HepG2 (cell line): ENCODE results near the gene RTP2. TPM values are rescaled to one million over a fixed set of nuclear protein-coding genes. Genes with fewer than 3 reads are reported as not detected.

Experiments
- ATAC-seq: fragments of 200-7000 bp; cut with Tn5 transposase; 3 replicates; pipeline ENCODE4 v1.9.1; 2020; ENCODE audit warnings: mild to moderate bottlenecking, moderate library complexity
- BruUV-seq: library from RNA; stranded (reverse); fragments of 400-500 nt; replicated peaks from 2 replicates; lab custom pipeline; 2021; lab: Mats Ljungman, UMichigan
- CTCF ChIA-PET: fragments of 300-600 bp; formaldehyde crosslinking; extraction: SDS; loops from one replicate; lab custom pipeline; 2021; ENCODE audit warnings: low total read pairs, inconsistent platforms, low intra/inter-chr PET ratio; lab: Yijun Ruan, JAX
- POLR2A ChIA-PET: fragments of 350-600 bp; sonication (Branson Sonifier 250); formaldehyde crosslinking; loops from one replicate; lab custom pipeline; 2020; ENCODE audit warnings: antibody characterized with exemption, inconsistent platforms; lab: Yijun Ruan, JAX
- DNase-seq: peaks from one replicate; pipeline ENCODE4 v3.0.0-alpha.2; 2015; ENCODE audit warnings: low spot score
- FAIRE-seq: peaks from 3 replicates; lab custom pipeline; 2011; peaks lifted over from hg19 to GRCh38; lab: Jason Lieb, UNC
- H2AFZ ChIP-seq: one replicate; pipeline ENCODE4 v1.6.1; 2011; ENCODE audit warnings: low read length, inconsistent platforms
- H3K27ac ChIP-seq: fragments of 300-600 bp; 3 replicates; pipeline ENCODE4 v1.8.0; 2011; ENCODE audit warnings: mixed run types, mild to moderate bottlenecking, mixed read lengths, low read length, inconsistent platforms; ENCODE audit not compliant: insufficient read depth; ENCODE audit errors: extremely low read length
- H3K27me3 ChIP-seq, 2 experiments: fragments of 200-600 bp in 1 of 2; 2 replicates in 1 of 2; 3 replicates in 1 of 2; pipeline versions ENCODE4 v1.6.0 to v1.8.0; 2011; ENCODE audit warnings: low read length in 2 of 2, mild to moderate bottlenecking in 2 of 2, moderate library complexity in 2 of 2, inconsistent platforms in 1 of 2; ENCODE audit not compliant: insufficient read depth in 2 of 2, control insufficient read depth in 1 of 2
- H3K36me3 ChIP-seq, 2 experiments: fragments of 200-600 bp in 1 of 2; replicated peaks in 1 of 2; 2 replicates in 1 of 2; 3 replicates in 1 of 2; pipeline versions ENCODE4 v1.5.1 to v1.8.0; 2011; ENCODE audit warnings: low read length in 2 of 2, inconsistent platforms in 1 of 2; ENCODE audit not compliant: insufficient read depth in 2 of 2, control insufficient read depth in 1 of 2
- H3K4me1 ChIP-seq: 2 replicates; pipeline ENCODE4 v1.5.1; 2012; ENCODE audit warnings: low read length, inconsistent platforms; ENCODE audit not compliant: insufficient read depth
- H3K4me2 ChIP-seq: 2 replicates; pipeline ENCODE4 v1.6.0; 2011; ENCODE audit warnings: low read depth, low read length, inconsistent platforms
- H3K4me3 ChIP-seq, 3 experiments: fragments of 200-600 bp in 1 of 3; sonication (generic), shearing (Covaris generic) in 1 of 3; replicated peaks in 1 of 3; 2 replicates each; pipeline ENCODE4 v1.5.1; 2011 to 2016; ENCODE audit warnings: low read length in 3 of 3, inconsistent platforms in 2 of 3, low read depth in 2 of 3, mild to moderate bottlenecking in 2 of 3, control low read depth in 1 of 3, mixed read lengths in 1 of 3; ENCODE audit not compliant: insufficient read depth in 1 of 3
- H3K79me2 ChIP-seq: one replicate; pipeline ENCODE4 v1.6.1; 2011; ENCODE audit warnings: low read length, inconsistent platforms; ENCODE audit not compliant: insufficient read depth
- H3K9ac ChIP-seq: 2 replicates; pipeline ENCODE4 v1.6.0; 2011; ENCODE audit warnings: mild to moderate bottlenecking, low read depth, low read length, inconsistent platforms; ENCODE audit not compliant: insufficient read depth
- H3K9me3 ChIP-seq: 2 replicates; pipeline ENCODE4 v1.5.1; 2012; ENCODE audit warnings: mild to moderate bottlenecking, low read length
- H4K20me1 ChIP-seq: 2 replicates; pipeline ENCODE4 v1.6.0; 2011; ENCODE audit warnings: inconsistent platforms, mild to moderate bottlenecking, low read length, moderate library complexity; ENCODE audit not compliant: insufficient read depth
- AKAP8 ChIP-seq: sonication (generic); formaldehyde crosslinking; IDR thresholded peaks from 2 replicates; pipeline ENCODE4 v1.5.1; 2020; ENCODE audit warnings: mild to moderate bottlenecking, missing genetic modification reagents
- ATRX ChIP-seq: sonication (generic); formaldehyde crosslinking; IDR thresholded peaks from 2 replicates; pipeline ENCODE4 v1.4.0; 2020; ENCODE audit warnings: missing genetic modification reagents, borderline replicate concordance
- ESRRA ChIP-seq: sonication (generic); formaldehyde crosslinking; IDR thresholded peaks from 2 replicates; pipeline ENCODE4 v1.5.1; 2020; ENCODE audit warnings: mild to moderate bottlenecking, low read depth, missing genetic modification reagents
- GABPA ChIP-seq, 2 experiments: IDR thresholded peaks; 2 replicates each; pipeline ENCODE4 v1.6.1; 2011 to 2016; ENCODE audit warnings: low read depth in 2 of 2, low read length in 1 of 2, missing biosample characterization in 1 of 2, missing genetic modification characterization in 1 of 2
- HMG20B ChIP-seq: conservative IDR thresholded peaks from 2 replicates; pipeline ENCODE4 v1.6.1; 2016; ENCODE audit warnings: missing genetic modification reagents, missing compliant biosample characterization
- HNRNPUL1 ChIP-seq: fragments of 200-400 bp; formaldehyde crosslinking; IDR thresholded peaks from 2 replicates; pipeline ENCODE4 v1.6.1; 2017; ENCODE audit warnings: low read depth, mild to moderate bottlenecking, low read length, moderate library complexity
- KDM2A ChIP-seq: sonication (generic); formaldehyde crosslinking; IDR thresholded peaks from 2 replicates; pipeline ENCODE4 v1.4.0; 2020; ENCODE audit warnings: low read depth, missing genetic modification reagents, borderline replicate concordance
- NFATC3 ChIP-seq: sonication (generic); formaldehyde crosslinking; IDR thresholded peaks from 2 replicates; pipeline ENCODE4 v1.5.1; 2020; ENCODE audit warnings: mild to moderate bottlenecking, missing genetic modification reagents
- RNF2 ChIP-seq: fragments of 450-650 bp; conservative IDR thresholded peaks from 2 replicates; pipeline ENCODE4 v1.6.1; 2016; ENCODE audit warnings: low read depth
- SALL2 ChIP-seq: sonication (generic); formaldehyde crosslinking; IDR thresholded peaks from 2 replicates; pipeline ENCODE4 v1.8.1; 2023; ENCODE audit warnings: mild to moderate bottlenecking, missing genetic modification reagents, inconsistent platforms
- SPEN ChIP-seq: sonication (generic); formaldehyde crosslinking; IDR thresholded peaks from 2 replicates; pipeline ENCODE4 v1.5.1; 2020; ENCODE audit warnings: low read depth, mild to moderate bottlenecking, missing genetic modification reagents
- ZFAT ChIP-seq: sonication (generic); formaldehyde crosslinking; conservative IDR thresholded peaks from 2 replicates; pipeline ENCODE4 v1.8.1; 2023; ENCODE audit warnings: missing genetic modification reagents, inconsistent platforms
- ZNF546 ChIP-seq: sonication (generic); formaldehyde crosslinking; conservative IDR thresholded peaks from 2 replicates; pipeline ENCODE4 v1.8.1; 2023; ENCODE audit warnings: mild to moderate bottlenecking, missing genetic modification reagents
- ZNF569 ChIP-seq: sonication (generic); formaldehyde crosslinking; IDR thresholded peaks from 2 replicates; pipeline ENCODE4 v1.5.0; 2020; ENCODE audit warnings: mild to moderate bottlenecking, missing genetic modification reagents, moderate library complexity, borderline replicate concordance
- ZNF598 ChIP-seq: sonication (generic); formaldehyde crosslinking; IDR thresholded peaks from 2 replicates; pipeline ENCODE4 v1.5.1; 2020; ENCODE audit warnings: mild to moderate bottlenecking, missing genetic modification reagents, borderline replicate concordance
- WGBS: methylation state at CpG from one replicate; pipeline ENCODE4 v1.1.6; 2017; ENCODE audit warnings: low lambda C conversion rate; 5-methylcytosine and 5-hydroxymethylcytosine counted together
- in situ Hi-C: cut with HindIII; loops from 2 replicates; pipeline ENCODE4 v1.10.0; 2017; ENCODE audit warnings: low pct_unique_long_range_greater_than_20kb; ENCODE audit not compliant: extremely low pct_ligation_motif_present
- intact Hi-C: fragments of 100-400 bp; cut with micrococcal nuclease; formaldehyde crosslinking; loops from one replicate; pipeline ENCODE4 v1.10.0; 2022; ENCODE audit not compliant: unreplicated experiment
- polyA plus RNA-seq, 8 experiments: library from polyadenylated mRNA; depleted of rRNA in 3 of 8; stranded (reverse) in 7 of 8; unstranded in 1 of 8; fragments of >200 nt; fragmentation: Illumina TruSeq in 4 of 8; extraction: Trizol in 4 of 8; gene quantifications; 2 replicates each; pipeline versions ENCODE4 v1.2.1 to v1.2.3, GENCODE V29; 2011 to 2016; ENCODE audit warnings: low read depth in 4 of 8, missing spikeins in 1 of 8, mixed read lengths in 1 of 8; ENCODE audit not compliant: insufficient read depth in 1 of 8
- total RNA-seq, 5 experiments: library from RNA; depleted of rRNA; stranded (reverse); fragments of >200 nt; fragmentation: Illumina TruSeq; extraction: Trizol; gene quantifications; 2 replicates each; pipeline ENCODE4 v1.2.3, GENCODE V29; 2016; ENCODE audit warnings: low read depth in 1 of 5
- TF ChIP-seq, protein P1 (sequence below): sonication (generic); formaldehyde crosslinking; IDR thresholded peaks from 2 replicates; pipeline ENCODE4 v1.5.0; 2020; ENCODE audit warnings: missing genetic modification reagents, mild to moderate bottlenecking, borderline replicate concordance
- TF ChIP-seq, protein P2 (sequence below): IDR thresholded peaks from 2 replicates; pipeline ENCODE4 v1.6.1; 2016; ENCODE audit warnings: low read depth, control low read depth

The RTP2 gene
- total and polyA plus RNA-seq, 2 of the 13 experiments (the other 11 are each of a cell fraction or from before 2014, with no cell fraction given) = not detected

- Histone ChIP-seq H3K4me1 (no peaks in the 10 kb centered on the region), H3K27me3 (no peaks in the 10 kb centered on the region; a peak in 2 of 5 replicates), H3K4me2 (no peak overlapping the region), H3K9ac (no peak overlapping the region), H3K36me3 (no peaks in the 10 kb centered on the region), H3K27ac (no peak overlapping the region), H4K20me1 (no peaks in the 10 kb centered on the region), H3K4me3 (no peak overlapping the region), H3K79me2 (no peaks in the 10 kb centered on the region), H3K9me3 (no peaks in the 10 kb centered on the region), H2AFZ (no peak overlapping the region)
- DNase-seq (no peak), FAIRE-seq (no peak), ATAC-seq (no peak)
- in situ Hi-C loops (no loop called here), intact Hi-C loops (no loop called here)
- BruUV-seq = no TSS peak
- ChIA-PET POLR2A (no interaction called here), CTCF (no interaction called here)
- no peak for TF ChIP-seq RNF2
- TF ChIP-seq, protein P1, sequence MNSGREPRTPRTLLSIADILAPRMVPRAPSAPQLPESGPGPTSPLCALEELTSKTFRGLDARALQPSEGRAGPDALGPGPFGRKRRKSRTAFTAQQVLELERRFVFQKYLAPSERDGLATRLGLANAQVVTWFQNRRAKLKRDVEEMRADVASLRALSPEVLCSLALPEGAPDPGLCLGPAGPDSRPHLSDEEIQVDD = no peak
- no peak for TF ChIP-seq ZFAT (CRISPR knock-in tag)
- no peak for TF ChIP-seq ZNF569 (CRISPR knock-in tag)
- no peak for TF ChIP-seq HNRNPUL1
- TF ChIP-seq ATRX (CRISPR knock-in tag) = no peak
- WGBS = 0% methylated on average over 1 of the region's 3 CpGs
These were observed 29.3 kb downstream of the RTP2 start for GRCh38 chr3:187673012-187673411.

- Histone ChIP-seq H4K20me1 (no peaks in the 10 kb centered on the region), H3K27ac (no peak within 1 kb of the TSS), H3K4me1 (no peaks in the 10 kb centered on the region), H2AFZ (no peak within 1 kb of the TSS), H3K9ac (no peak within 1 kb of the TSS), H3K79me2 (no peaks in the 10 kb centered on the region), H3K27me3 (no peaks in the 10 kb centered on the region; a peak in 2 of 5 replicates), H3K36me3 (no peaks in the 10 kb centered on the region), H3K4me2 (no peak within 1 kb of the TSS), H3K9me3 (no peaks in the 10 kb centered on the region), H3K4me3 (no peak within 1 kb of the TSS)
- ChIA-PET POLR2A (no interaction called here), CTCF (no interaction called here)
- ATAC-seq (peak; percentile 72), DNase-seq (peak; percentile 16), FAIRE-seq (peak; percentile 49)
- in situ Hi-C loops (no loop called here), intact Hi-C loops (no loop called here)
- WGBS = 40% methylated on average over 32 of the region's 46 CpGs
- BruUV-seq = no TSS peak
- 0 out of 2 replicates have a peak, but pooled peaks have one; percentile 58 for TF ChIP-seq ZNF598 (CRISPR knock-in tag)
- peak; percentile 59; the same call in 1 of the 2 replicates for TF ChIP-seq SPEN (CRISPR knock-in tag)
- peak; percentile 78; the same call in 1 of the 2 replicates for TF ChIP-seq ZNF546 (CRISPR knock-in tag)
- peak; percentile 94 for TF ChIP-seq SALL2 (CRISPR knock-in tag)
- peak; percentile 78 for TF ChIP-seq AKAP8
- TF ChIP-seq ESRRA = no peak
- TF ChIP-seq, protein P2, sequence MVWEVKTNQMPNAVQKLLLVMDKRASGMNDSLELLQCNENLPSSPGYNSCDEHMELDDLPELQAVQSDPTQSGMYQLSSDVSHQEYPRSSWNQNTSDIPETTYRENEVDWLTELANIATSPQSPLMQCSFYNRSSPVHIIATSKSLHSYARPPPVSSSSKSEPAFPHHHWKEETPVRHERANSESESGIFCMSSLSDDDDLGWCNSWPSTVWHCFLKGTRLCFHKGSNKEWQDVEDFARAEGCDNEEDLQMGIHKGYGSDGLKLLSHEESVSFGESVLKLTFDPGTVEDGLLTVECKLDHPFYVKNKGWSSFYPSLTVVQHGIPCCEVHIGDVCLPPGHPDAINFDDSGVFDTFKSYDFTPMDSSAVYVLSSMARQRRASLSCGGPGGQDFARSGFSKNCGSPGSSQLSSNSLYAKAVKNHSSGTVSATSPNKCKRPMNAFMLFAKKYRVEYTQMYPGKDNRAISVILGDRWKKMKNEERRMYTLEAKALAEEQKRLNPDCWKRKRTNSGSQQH = peak; percentile 100
- TF ChIP-seq KDM2A (CRISPR knock-in tag) = peak; percentile 90
- no peak for TF ChIP-seq GABPA (IDR thresholded peaks at IDR 0.05; ENCODE audit: low read depth, low read length)
- TF ChIP-seq GABPA (CRISPR knock-in tag; IDR thresholded peaks at IDR 0.05; ENCODE audit: low read depth) = peak; percentile 32; the same call in 1 of the 2 replicates
- peak; percentile 96 for TF ChIP-seq HMG20B (CRISPR knock-in tag)
- TF ChIP-seq NFATC3 = no peak
These were observed 32.5 kb downstream of the RTP2 start, which contains the start of gene SST for GRCh38 chr3:187669675-187670504. TSS of gene SST (minus strand) at chr3:187670394. CDS start at chr3:187670291, 103 bp downstream.
